NCI-H1417 (cell line): ENCODE results near the gene GIMAP7.
"Not testable (repeated sequence)": the region's sequence is repeated elsewhere in the genome, so short reads cannot be mapped to it uniquely, and the experiment has no call there.

Experiments
- DNase-seq, 3 experiments: peaks; one replicate each; lab custom pipeline; 2025; lab: John Stamatoyannopoulos, UW

The GIMAP7 gene

DNA sequence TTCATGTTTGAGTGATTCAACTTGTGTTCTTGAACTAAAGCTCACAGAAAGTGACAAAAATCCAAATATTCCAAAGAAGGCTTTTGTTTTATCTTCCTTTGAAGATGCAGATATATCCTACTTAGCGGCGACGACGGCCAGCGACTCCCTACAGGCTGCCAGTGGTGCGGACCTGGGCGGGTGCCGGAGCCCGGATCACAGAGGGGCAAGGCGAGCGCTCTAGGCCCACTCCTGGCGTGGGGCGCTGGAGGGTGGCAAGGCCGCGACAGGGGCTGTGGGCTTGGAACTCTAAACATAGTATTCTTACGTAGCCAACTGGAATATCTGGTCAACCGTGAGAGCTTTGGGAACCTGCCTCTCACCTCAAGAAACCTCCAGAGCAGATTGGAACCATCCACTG, 914 bp upstream of the GIMAP7 start:
- no peak for DNase-seq

GRCh38 chr7:150515248-150516147, 826 bp downstream of the GIMAP7 start:
- DNase-seq, result no peak

GRCh38 chr7:150516956-150517745, 2.5 kb downstream of the GIMAP7 start:
- DNase-seq, result no peak

DNA sequence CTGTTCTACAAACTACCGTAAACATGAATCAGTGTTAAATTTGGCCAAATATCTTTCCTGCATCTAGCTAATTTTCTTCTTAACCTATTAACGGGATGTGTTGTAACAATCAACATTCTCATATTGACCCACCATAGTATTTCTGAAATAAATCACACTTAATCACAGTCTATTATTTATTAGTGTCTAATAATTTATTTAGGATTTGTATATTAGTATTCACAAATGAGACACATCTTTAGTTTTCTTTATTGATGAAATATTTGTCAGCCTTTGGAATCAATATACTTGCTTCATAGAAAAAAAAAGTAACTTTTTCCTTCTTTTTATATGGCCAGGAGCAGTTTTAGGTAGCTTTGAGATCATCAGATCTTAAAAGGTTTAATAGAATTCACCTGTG, 4.6 kb downstream of the GIMAP7 start:
- DNase-seq, result no peak

DNA sequence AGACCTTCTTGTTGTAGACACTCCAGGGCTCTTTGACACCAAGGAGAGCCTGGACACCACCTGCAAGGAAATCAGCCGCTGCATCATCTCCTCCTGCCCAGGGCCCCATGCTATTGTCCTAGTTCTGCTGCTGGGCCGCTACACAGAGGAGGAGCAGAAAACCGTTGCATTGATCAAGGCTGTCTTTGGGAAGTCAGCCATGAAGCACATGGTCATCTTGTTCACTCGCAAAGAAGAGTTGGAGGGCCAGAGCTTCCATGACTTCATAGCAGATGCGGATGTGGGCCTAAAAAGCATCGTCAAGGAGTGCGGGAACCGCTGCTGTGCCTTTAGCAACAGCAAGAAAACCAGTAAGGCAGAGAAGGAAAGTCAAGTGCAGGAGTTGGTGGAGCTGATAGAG, 5.5 kb downstream of the GIMAP7 start:
- no peak for DNase-seq

GRCh38 chr7:150522931-150523330, 8.3 kb downstream of the GIMAP7 start:
- DNase-seq, result not testable (repeated sequence)

- DNase-seq, result no peak
Observed at GRCh38 chr7:150524018-150524417, 9.3 kb downstream of the GIMAP7 start.

- DNase-seq, result no peak
Observed at GRCh38 chr7:150531704-150532103, 17.0 kb downstream of the GIMAP7 start.

GRCh38 chr7:150538259-150538658, 23.6 kb downstream of the GIMAP7 start:
- DNase-seq, result no peak

DNA sequence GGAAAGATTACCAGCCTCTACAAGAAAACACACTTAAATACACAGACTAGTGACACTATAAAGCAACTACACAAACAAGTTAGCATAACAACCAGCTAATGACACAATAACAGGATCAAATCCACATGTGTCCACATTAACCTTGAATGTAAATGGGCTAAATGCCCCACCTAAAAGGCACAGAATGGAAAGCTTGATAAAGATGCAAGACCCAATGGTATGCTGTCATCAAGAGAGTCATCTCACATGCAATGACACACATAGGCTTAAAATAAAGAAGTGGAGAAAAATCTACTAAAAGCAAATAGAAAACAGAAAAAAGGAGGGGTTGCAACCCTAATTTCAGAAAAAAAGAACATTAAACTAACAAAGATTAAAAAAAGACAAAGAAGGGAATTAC, 38.5 kb downstream of the GIMAP7 start:
- DNase-seq, result no peak

DNA sequence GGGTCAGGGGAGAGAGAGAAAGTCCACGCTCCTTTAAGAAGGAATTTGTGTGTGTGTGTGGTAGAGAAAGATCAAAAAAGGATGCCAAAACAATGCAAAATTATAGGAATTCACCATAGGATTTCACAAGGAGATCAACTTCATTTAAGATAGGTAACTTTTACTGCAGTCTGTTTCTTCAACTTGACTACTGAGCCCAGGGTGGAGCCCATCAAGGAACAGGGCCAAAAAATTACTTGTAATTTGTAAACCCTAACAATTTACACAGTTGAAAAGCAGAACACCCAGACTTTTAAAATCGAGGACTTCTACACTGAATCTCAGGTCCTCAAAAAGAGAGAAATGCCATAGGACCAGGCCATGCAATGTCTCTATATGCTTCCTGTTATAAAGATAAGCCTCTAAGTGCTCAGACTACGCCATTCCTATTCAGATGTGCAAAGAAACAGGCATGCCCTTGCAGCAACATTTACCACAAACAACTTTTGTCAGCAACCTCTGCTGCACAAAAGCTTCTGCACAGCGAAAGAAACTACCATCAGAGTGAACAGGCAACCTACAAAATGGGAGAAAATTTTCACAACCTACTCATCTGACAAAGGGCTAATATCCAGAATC, 42.0 kb downstream of the GIMAP7 start:
- DNase-seq, result no peak

DNA sequence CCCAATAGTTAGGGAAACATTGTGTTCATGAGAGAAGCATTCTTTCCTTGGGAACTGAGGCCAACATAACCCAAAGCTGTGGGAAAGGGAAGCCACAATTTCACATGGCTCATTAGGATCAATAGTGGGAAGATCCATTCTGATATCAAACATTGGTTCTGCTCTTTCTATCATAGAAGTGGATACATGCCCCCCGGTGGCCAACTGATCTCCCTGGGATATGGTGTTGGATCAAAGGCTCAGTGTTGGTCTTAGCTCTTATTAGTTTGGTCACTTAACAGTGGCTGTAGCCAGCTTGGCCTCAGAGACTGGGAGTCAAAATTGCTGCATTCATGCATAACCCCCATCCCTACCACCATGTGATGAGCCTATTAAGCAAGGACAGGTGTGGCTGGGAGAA, 45.8 kb downstream of the GIMAP7 start:
- no peak for DNase-seq

DNA sequence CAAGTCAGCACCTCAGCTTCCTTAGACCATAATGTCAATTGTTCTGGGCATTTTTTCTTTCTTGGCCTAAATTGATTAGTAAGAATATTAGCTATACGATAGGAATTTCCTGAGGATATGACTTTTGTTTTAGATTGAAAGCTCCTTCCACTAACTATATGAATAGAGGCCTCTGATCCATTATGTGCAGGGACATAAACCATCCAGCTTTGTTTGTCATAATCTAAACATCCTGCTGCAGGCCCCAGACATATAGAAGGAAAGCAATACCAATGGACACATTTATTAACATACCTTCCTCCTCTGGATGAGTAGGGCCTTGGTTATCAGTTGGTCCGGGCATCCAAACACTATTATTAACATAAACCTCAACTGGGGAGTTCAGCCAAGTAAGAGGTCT, 48.2 kb downstream of the GIMAP7 start:
- no peak for DNase-seq

DNA sequence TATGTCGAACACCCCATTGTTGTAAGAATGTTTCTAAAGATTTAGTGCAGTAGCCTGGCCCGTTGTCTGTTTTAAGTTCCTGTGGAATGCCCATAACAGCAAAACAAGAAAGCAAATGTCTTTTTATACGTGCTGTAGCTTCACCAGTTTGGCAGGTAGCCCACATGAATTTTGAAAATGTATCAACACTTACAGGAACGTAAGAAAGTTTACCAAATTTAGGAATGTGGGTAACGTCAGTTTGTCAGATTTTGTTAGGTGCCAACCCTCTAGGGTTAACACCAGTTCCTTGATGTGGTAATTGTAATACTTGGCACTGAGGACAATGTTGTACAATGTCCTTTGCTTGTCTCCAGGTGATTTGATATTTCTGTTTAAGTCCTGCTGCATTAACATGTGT, 49.3 kb downstream of the GIMAP7 start:
- no peak for DNase-seq

- no peak for DNase-seq
Observed at GRCh38 chr7:150564566-150564965, 49.9 kb downstream of the GIMAP7 start.

- DNase-seq, result no peak
Observed at GRCh38 chr7:150565239-150565638, 50.6 kb downstream of the GIMAP7 start.

- no peak for DNase-seq
Observed at GRCh38 chr7:150566123-150566522, 51.5 kb downstream of the GIMAP7 start.

DNA sequence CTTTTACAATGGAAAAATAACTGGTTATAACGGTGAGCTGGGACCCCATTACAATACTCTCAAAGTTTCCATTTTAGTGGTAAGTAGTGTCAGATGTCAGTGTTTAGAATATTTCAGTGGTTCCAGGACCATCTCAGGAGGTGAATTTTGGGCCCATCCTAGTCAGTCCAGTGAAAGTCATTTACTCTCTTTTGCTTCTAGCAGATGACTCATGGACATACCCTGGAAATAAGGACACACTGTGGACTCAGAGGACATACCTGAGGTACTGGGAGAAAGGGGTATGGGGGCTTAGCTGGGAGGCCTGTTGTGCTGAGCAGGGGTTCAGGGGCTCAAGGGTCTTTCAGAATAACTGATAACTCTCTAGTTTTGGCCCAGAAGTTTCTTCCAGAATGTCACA, 51.9 kb downstream of the GIMAP7 start:
- DNase-seq, result no peak

DNA sequence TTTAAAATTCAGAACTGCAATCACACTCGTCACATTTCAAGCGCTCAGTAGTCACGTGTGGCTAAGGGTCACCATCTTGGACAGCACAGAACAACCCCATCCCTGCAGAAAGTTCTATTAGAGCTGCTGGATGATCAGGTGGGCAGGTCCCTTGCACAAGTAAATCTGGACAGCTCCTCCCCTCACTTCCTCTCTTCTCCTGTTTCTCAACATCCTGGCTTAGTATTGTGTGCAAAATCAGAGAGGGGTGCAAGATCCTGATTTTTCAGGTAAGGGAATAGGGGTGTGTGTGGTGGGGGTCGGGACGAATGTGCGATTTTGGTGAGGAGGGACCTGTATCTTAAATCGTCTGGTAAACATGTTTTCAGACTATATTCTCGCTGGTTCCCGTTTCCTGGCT, 52.5 kb downstream of the GIMAP7 start, which contains the start of gene GIMAP4:
GIMAP4 (plus strand) TSS at position 222 of the 400 bp plus-strand sequence. CDS start 2,512 bp downstream, outside the sequence.
- DNase-seq, result no peak

GRCh38 chr7:150567871-150568301, 53.2 kb downstream of the GIMAP7 start:
- no peak for DNase-seq

- DNase-seq, result no peak
Observed at GRCh38 chr7:150568714-150569113, 54.0 kb downstream of the GIMAP7 start.

- no peak for DNase-seq
Observed at GRCh38 chr7:150569245-150569955, 54.7 kb downstream of the GIMAP7 start.
